ENCODE measurements around the gene POU2AF1.
"Not testable (repeated sequence)": the region's sequence is repeated elsewhere in the genome, so short reads cannot be mapped to it uniquely, and the experiment has no call there.

Gene POU2AF1

GRCh38 chr11:111408789-111409727, 30.0 kb upstream of the POU2AF1 start:
- DNase-seq = no peak

- no peak for DNase-seq
These were observed 28.6 kb upstream of the POU2AF1 start for GRCh38 chr11:111407652-111408051.

GRCh38 chr11:111406589-111406988, 27.5 kb upstream of the POU2AF1 start:
- DNase-seq = no peak

GRCh38 chr11:111406091-111406490, 27.0 kb upstream of the POU2AF1 start:
- DNase-seq = no peak

- no peak for DNase-seq
These were observed 26.5 kb upstream of the POU2AF1 start for GRCh38 chr11:111405551-111405950.

GRCh38 chr11:111403051-111403726, 24.1 kb upstream of the POU2AF1 start:
- no peak for DNase-seq

GRCh38 chr11:111402411-111402810, 23.3 kb upstream of the POU2AF1 start:
- DNase-seq = no peak

- not testable (repeated sequence) for DNase-seq
These were observed 22.9 kb upstream of the POU2AF1 start for GRCh38 chr11:111401957-111402356.

GRCh38 chr11:111400595-111400994, 21.5 kb upstream of the POU2AF1 start:
- no peak for DNase-seq

- no peak for DNase-seq
These were observed 20.3 kb upstream of the POU2AF1 start for GRCh38 chr11:111399187-111400031.

GRCh38 chr11:111397034-111397433, 18.0 kb upstream of the POU2AF1 start:
- no peak for DNase-seq

- no peak for DNase-seq
These were observed 16.7 kb upstream of the POU2AF1 start for GRCh38 chr11:111395749-111396148.

- no peak for DNase-seq
These were observed 16.0 kb upstream of the POU2AF1 start for GRCh38 chr11:111395081-111395480.

- DNase-seq = not testable (repeated sequence)
These were observed 15.1 kb upstream of the POU2AF1 start for GRCh38 chr11:111394147-111394546.

- DNase-seq = no peak
These were observed 14.5 kb upstream of the POU2AF1 start for GRCh38 chr11:111393585-111393984.

GRCh38 chr11:111393096-111393495, 14.0 kb upstream of the POU2AF1 start:
- DNase-seq = no peak

GRCh38 chr11:111392552-111392951, 13.5 kb upstream of the POU2AF1 start:
- no peak for DNase-seq

- DNase-seq = no peak
These were observed 12.5 kb upstream of the POU2AF1 start for GRCh38 chr11:111391328-111392124.

- no peak for DNase-seq
These were observed 9.8 kb upstream of the POU2AF1 start for GRCh38 chr11:111388842-111389241.

GRCh38 chr11:111388420-111388819, 9.3 kb upstream of the POU2AF1 start:
- no peak for DNase-seq

- DNase-seq = no peak
These were observed 8.3 kb upstream of the POU2AF1 start for GRCh38 chr11:111387363-111387762.

- DNase-seq = no peak
These were observed 7.6 kb upstream of the POU2AF1 start for GRCh38 chr11:111386611-111387150.

Data from HCEC 1CT (cell line).